Endothelial cell of umbilical vein (primary cell): Measurements from ENCODE around the gene NCOA3. TPM values are rescaled to one million over a fixed set of nuclear protein-coding genes. Genes with fewer than 3 reads are reported as not detected.

Source experiments
- BruUV-seq: library from RNA; stranded (reverse); fragments of 400-500 nt; replicated peaks from 2 replicates; lab custom pipeline; 2021; lab: Mats Ljungman, UMichigan
- CTCF ChIA-PET: fragments of 300-600, 350-600 bp; sonication (Branson Sonifier 250); formaldehyde crosslinking; loops from one replicate; lab custom pipeline; 2021; ENCODE audit warnings: antibody characterized with exemption, inconsistent platforms; lab: Charles Lee
- POLR2A ChIA-PET: fragments of 300-600, 350-600 bp; sonication (Branson Sonifier 250); formaldehyde crosslinking; loops from one replicate; lab custom pipeline; 2021; ENCODE audit warnings: antibody characterized with exemption, inconsistent platforms; lab: Charles Lee
- DNase-seq: peaks from one replicate; pipeline ENCODE4 v3.0.0-alpha.2; 2011; ENCODE audit warnings: low read depth, low spot score
- FAIRE-seq: peaks from 2 replicates; lab custom pipeline; 2011; peaks lifted over from hg19 to GRCh38; lab: Jason Lieb, UNC
- H2AFZ ChIP-seq: 2 replicates; pipeline ENCODE4 v1.6.0; 2012; ENCODE audit warnings: low read depth, low read length, control low read depth, inconsistent platforms
- H3K27ac ChIP-seq: 2 replicates; pipeline ENCODE4 v1.5.1; 2011; ENCODE audit warnings: low read depth, mild to moderate bottlenecking, control low read depth, low read length, moderate library complexity; ENCODE audit not compliant: insufficient read depth
- H3K27me3 ChIP-seq, 2 experiments: 2 replicates each; pipeline versions ENCODE4 v1.6.0 to v1.6.1; 2011; ENCODE audit warnings: low read length in 2 of 2, mixed read lengths in 1 of 2; ENCODE audit not compliant: control insufficient read depth in 2 of 2, insufficient read depth in 2 of 2
- H3K36me3 ChIP-seq, 2 experiments: 2 replicates in 1 of 2; 3 replicates in 1 of 2; pipeline ENCODE4 v1.5.1; 2011; ENCODE audit warnings: low read length in 2 of 2, mild to moderate bottlenecking in 1 of 2, moderate library complexity in 1 of 2; ENCODE audit not compliant: control insufficient read depth in 2 of 2, insufficient read depth in 2 of 2; ENCODE audit errors: extremely low read depth in 1 of 2
- H3K4me1 ChIP-seq: 3 replicates; pipeline ENCODE4 v1.5.1; 2011; ENCODE audit warnings: mild to moderate bottlenecking, low read length; ENCODE audit not compliant: control insufficient read depth, insufficient read depth; ENCODE audit errors: extremely low read depth
- H3K4me2 ChIP-seq: 2 replicates; pipeline ENCODE4 v1.6.1; 2011; ENCODE audit warnings: low read length, control low read depth, mixed read lengths; ENCODE audit not compliant: insufficient read depth
- H3K4me3 ChIP-seq, 3 experiments: fragments of 200-600 bp in 1 of 3; sonication (generic), shearing (Covaris generic) in 1 of 3; replicated peaks in 1 of 3; 2 replicates each; pipeline ENCODE4 v1.5.1; 2011 to 2016; ENCODE audit warnings: control low read depth in 3 of 3, low read length in 3 of 3, mild to moderate bottlenecking in 2 of 3, inconsistent platforms in 1 of 3, low read depth in 1 of 3, moderate library complexity in 1 of 3; ENCODE audit not compliant: insufficient read depth in 1 of 3
- H3K79me2 ChIP-seq: 2 replicates; pipeline ENCODE4 v1.6.0; 2012; ENCODE audit warnings: low read length, inconsistent platforms; ENCODE audit not compliant: control insufficient read depth, insufficient read depth
- H3K9ac ChIP-seq: replicated peaks from 2 replicates; pipeline ENCODE3; 2011; ENCODE audit warnings: low read length, control low read depth; ENCODE audit not compliant: insufficient read depth; ENCODE audit errors: extremely low read depth
- H3K9me1 ChIP-seq: replicated peaks from 3 replicates; pipeline ENCODE4 v1.6.0; 2011; ENCODE audit warnings: mild to moderate bottlenecking, low read length; ENCODE audit not compliant: control insufficient read depth, insufficient read depth; ENCODE audit errors: extremely low read depth
- H3K9me3 ChIP-seq: replicated peaks from 2 replicates; pipeline ENCODE4 v1.5.1; 2012; ENCODE audit warnings: low read length, inconsistent platforms; ENCODE audit not compliant: control insufficient read depth, insufficient read depth
- H4K20me1 ChIP-seq: replicated peaks from 2 replicates; pipeline ENCODE3; 2011; ENCODE audit warnings: mild to moderate bottlenecking, low read length; ENCODE audit not compliant: control insufficient read depth, insufficient read depth; ENCODE audit errors: extremely low read depth
- CTCF ChIP-seq, 2 donors: IDR thresholded peaks; 1 replicate in 1 of 2; 2 replicates in 1 of 2; pipeline ENCODE4 v1.5.1; 2011; ENCODE audit warnings: low read length in 2 of 2, mild to moderate bottlenecking in 2 of 2, moderate library complexity in 2 of 2, control low read depth in 1 of 2, inconsistent platforms in 1 of 2, low read depth in 1 of 2; ENCODE audit not compliant: insufficient read depth in 1 of 2; ENCODE audit errors: extremely low read depth in 1 of 2
- EZH2 ChIP-seq: IDR thresholded peaks from 2 replicates; pipeline ENCODE4 v1.6.1; 2012; ENCODE audit warnings: borderline replicate concordance, low read depth, mild to moderate bottlenecking, moderate library complexity, low read length, inconsistent platforms; ENCODE audit not compliant: severe bottlenecking
- FOS ChIP-seq: IDR thresholded peaks from 2 replicates; pipeline ENCODE4 v1.6.1; 2011; ENCODE audit warnings: mild to moderate bottlenecking, low read length, moderate library complexity, borderline replicate concordance; ENCODE audit not compliant: insufficient read depth
- GATA2 ChIP-seq: IDR thresholded peaks from 2 replicates; pipeline ENCODE4 v1.7.0; 2011; ENCODE audit warnings: low read depth, mild to moderate bottlenecking, moderate library complexity, mixed read lengths, low read length; ENCODE audit not compliant: insufficient read length, insufficient read depth
- JUN ChIP-seq: IDR thresholded peaks from 2 replicates; pipeline ENCODE4 v1.6.1; 2011; ENCODE audit warnings: borderline replicate concordance, low read depth; ENCODE audit not compliant: insufficient read length, insufficient read depth
- MAX ChIP-seq: IDR thresholded peaks from 2 replicates; pipeline ENCODE4 v1.6.1; 2011; ENCODE audit not compliant: insufficient read depth, insufficient read length
- MYC ChIP-seq: IDR thresholded peaks from one replicate; pipeline ENCODE4 v1.6.1; 2011; ENCODE audit warnings: mild to moderate bottlenecking, low read depth, low read length
- POLR2A ChIP-seq: IDR thresholded peaks from 2 replicates; pipeline ENCODE4 v1.6.1; 2012; ENCODE audit warnings: low read depth, mild to moderate bottlenecking, control low read depth, low read length
- POLR2AphosphoS5 ChIP-seq: IDR thresholded peaks from 2 replicates; pipeline ENCODE4 v1.6.1; 2012; ENCODE audit warnings: low read depth, mild to moderate bottlenecking, control low read depth, low read length, moderate library complexity; ENCODE audit not compliant: insufficient read depth
- dilution Hi-C: fragments of 300-500 bp; cut with MboI; formaldehyde crosslinking; loops from one replicate; pipeline ENCODE4 v1.15.0; 2019; ENCODE audit warnings: low sequenced_read_pairs; ENCODE audit not compliant: extremely low pct_ligation_motif_present
- intact Hi-C: fragments of 100-400 bp; cut with micrococcal nuclease; formaldehyde crosslinking; loops from one replicate; pipeline ENCODE4 v1.10.0; 2022
- polyA plus RNA-seq, 4 experiments: library from polyadenylated mRNA; depleted of rRNA in 3 of 4; stranded (reverse) in 3 of 4; unstranded in 1 of 4; fragments of >200 nt; gene quantifications; 2 replicates each; pipeline versions ENCODE4 v1.2.1 to v1.2.3, GENCODE V29; 2011 to 2012; ENCODE audit warnings: missing spikeins in 1 of 4
- total RNA-seq: library from RNA; stranded (reverse); gene quantifications from 2 replicates; pipeline ENCODE4 v1.2.3, GENCODE V29; 2021

Gene NCOA3
- total and polyA plus RNA-seq, 2 donors (not counting 3 experiments of a cell fraction or from before 2014, with no cell fraction given), result 12.0 to 35.6 TPM

DNA sequence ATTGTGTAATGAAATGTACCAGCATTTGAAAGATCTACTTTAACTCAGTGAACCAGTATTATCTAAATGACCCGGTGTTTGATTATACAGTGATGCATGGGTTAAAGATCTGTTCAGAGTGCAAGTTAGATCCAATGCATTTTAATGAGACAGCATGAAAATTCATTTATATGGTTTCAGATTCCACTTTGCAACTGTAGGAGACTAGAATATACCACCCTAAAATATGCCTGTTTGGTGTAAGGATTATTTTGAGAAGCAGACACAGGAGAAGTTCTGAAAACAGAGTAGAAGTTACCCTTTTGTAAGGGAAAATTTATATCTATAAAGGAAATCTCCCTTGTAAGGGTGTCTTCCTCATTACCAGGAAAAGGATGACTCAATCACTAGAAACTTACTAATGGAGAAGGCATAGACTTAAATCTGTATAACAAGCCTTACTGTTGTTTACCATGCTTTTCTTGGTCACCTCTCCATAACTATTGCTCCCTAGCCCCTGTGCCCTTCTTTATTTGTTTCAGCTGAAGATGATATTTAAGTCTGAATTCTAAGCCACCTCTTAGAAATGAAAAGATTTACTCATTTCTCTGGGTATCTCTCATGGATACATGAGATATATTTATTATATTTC lies 105.4 kb downstream of the NCOA3 start:
- no peak overlapping the region for H3K9ac ChIP-seq
- no peaks in the 10 kb centered on the region for H3K9me3 ChIP-seq
- BruUV-seq, result no TSS peak
- POLR2A ChIA-PET, result no interaction called here
- no peaks in the 10 kb centered on the region for H3K36me3 ChIP-seq
- TF ChIP-seq EZH2 (no peak), MYC (no peak), FOS (peak; percentile 70), POLR2AphosphoS5 (no peak), GATA2 (peak; percentile 80), CTCF (IDR thresholded peaks at IDR 0.05; ENCODE audit: extremely low read depth in 1 of 2, insufficient read depth in 1 of 2, low read depth in 1 of 2, low read length in 2 of 2) (no peak), POLR2A (no peak), MAX (no peak), JUN (no peak)
- peak; percentile 54 for FAIRE-seq
- H3K4me3 ChIP-seq, result no peak overlapping the region
- H3K9me1 ChIP-seq, result no peaks in the 10 kb centered on the region
- DNase-seq, result peak; percentile 68
- peak overlapping the region; percentile 36 for H3K27ac ChIP-seq
- dilution Hi-C loops, result no loop called here
- peak overlapping the region; percentile 63 for H3K4me2 ChIP-seq
- H3K4me1 ChIP-seq, result peaks cover 41% of the 10 kb centered on the region
- no peaks in the 10 kb centered on the region for H3K27me3 ChIP-seq
- H4K20me1 ChIP-seq, result no peaks in the 10 kb centered on the region
- intact Hi-C loops, result loop anchor here (1.0 kb wide), 1 partner anchor 39 kb away; no protein-coding TSS in a partner anchor
- CTCF ChIA-PET, result interaction anchor here (1.0 kb wide), 1 partner anchor 223 kb away, joined by 4 read pairs; no protein-coding TSS in a partner anchor
- no peak overlapping the region for H2AFZ ChIP-seq
- H3K79me2 ChIP-seq, result peaks cover 37% of the 10 kb centered on the region
